HPDE6-E6E7 (cell line): Measurements from ENCODE around the gene STRA8.

Experiments used
- DNase-seq: peaks from one replicate; pipeline ENCODE4 v3.0.0; 2011; ENCODE audit warnings: missing footprints; ENCODE audit errors: extremely low spot score

The STRA8 gene

DNA sequence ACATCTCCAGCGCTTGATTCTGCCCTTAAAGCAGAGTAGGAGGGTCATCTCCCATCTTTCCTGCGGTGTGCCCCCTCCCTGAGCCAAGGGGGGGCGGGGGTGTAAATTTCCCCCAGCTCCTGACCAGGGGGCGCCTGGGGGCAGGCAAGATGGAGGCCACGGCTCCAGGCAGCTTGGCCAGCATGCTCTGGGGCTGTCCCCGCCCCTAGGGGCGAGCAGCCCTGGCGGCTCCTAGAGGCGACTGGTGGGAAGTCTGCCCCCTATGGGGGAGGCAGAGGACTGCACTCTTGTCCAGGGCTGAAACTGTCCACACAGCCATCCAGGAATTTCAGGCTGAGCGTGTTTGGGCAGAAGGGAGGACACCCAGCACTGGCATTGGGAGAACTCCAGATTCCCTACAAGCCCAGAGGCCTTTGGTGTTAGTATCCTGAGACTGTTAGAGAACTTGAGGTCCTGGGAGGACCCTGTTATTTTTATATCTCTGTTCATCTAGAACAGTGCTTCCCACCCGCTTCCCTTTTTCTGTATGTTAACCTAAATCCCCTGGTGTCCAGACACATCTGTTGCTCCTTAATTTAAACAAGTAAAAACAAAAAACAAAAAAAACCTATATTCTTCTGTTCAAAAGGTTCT, 4.6 kb downstream of the STRA8 start:
- DNase-seq, result no peak

DNA sequence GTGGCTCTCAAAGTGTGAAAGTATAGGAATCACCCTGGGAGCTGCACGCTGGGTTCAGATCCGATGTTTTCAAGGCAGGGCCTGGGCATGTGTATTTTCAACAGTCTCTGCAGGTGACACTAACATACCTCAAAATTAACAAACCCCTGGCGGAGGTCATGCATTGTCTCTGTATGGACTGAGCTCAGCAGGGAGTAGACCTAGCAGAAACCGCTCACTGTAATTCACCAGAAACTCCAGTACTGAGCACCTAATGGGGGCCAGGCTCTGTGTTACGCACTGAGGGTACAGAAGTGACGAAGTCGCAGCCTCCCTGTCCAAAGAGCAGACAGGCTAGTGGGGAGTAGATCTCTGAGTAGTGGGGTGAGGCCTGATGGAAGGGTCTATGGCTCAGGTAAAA, 5.6 kb downstream of the STRA8 start:
- no peak for DNase-seq

DNA sequence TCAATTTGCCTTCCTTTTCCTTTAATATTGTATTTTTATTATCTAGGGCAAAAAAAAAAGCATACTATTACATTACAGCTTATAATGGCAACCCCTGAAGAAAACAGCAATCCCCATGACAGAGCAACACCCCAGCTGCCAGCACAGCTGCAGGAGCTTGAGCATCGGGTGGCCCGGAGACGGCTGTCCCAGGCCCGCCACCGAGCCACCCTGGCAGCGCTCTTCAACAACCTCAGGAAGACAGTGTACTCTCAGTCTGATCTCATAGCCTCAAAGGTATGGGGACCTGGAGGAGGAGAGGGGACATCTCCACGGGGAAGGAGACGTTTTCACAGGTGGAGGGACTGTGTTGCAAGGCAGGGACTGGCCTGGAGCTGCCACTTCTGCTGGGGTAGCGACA, 6.8 kb downstream of the STRA8 start:
- no peak for DNase-seq

DNA sequence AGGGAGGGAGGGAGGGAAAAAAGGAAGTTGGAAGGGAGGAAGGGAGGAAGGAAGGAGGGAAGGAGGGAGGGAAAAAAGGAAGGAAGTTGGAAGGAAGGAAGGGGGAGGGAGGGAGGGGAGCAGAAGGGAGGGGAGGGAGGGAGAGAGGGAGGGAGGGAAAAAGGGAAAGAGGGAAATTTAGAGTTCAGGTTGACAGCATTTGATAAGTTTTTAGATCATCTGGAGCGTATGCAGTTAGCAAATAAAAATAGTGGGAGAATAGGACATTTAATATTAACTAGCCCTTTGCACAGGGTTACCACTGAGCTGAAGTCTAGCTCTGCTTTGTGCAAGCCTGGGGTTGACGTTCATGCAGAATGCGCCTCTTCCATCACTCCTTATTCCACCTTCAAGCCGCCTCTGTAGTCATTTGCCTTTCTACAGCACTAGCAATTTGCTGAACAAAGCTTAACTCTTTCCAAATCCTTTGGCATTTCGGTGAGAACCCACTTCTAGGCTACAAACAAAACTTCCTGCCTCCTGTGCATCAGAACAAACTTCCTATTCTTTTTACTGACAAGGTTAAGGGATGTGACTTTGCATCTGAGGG, 8.6 kb downstream of the STRA8 start:
- no peak for DNase-seq

DNA sequence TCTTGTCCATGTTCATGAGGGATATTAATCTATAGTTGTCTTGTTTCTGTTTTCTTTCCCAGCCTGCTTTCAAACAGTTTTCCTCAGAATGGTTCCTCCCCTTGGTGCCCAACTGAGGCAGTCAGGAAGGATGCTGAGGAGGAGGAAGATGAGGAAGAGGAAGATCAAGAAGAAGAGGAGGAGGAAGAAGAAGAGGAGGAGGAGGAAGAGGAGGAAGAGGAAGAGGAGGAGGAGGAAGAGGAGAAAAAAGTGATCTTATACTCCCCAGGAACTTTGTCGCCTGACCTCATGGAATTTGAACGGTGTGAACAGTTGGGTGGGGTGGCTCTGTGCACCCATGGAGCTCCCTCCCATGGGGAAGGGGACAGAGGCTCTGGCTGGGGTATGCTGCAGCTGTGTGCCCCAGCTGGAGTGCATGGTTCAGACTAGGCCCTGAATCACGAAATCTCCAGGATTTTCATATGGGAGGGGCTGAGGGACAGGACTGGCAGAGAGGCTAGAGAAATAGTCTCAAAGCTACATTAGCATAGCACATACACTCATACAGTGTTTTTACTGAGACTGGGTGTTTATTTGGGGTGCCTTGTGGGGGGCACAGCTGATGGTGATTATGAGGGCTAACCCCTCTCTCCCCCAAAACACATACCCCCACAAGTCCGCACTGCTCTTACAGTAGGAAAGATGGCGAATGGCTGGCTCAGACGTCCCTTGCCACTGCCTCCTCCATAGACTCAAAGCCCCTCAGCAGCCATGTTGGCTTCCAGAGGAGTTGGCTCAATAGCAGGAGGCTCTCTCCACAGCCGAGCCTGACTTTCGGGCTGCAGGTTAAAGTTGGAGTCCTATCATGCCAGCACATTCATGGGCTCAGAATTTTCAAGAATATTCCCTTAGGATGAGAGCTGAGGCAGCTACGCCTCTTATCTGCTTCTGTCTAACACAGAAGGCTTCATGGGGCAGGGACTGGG, 11.9 kb downstream of the STRA8 start:
- DNase-seq, result no peak

DNA sequence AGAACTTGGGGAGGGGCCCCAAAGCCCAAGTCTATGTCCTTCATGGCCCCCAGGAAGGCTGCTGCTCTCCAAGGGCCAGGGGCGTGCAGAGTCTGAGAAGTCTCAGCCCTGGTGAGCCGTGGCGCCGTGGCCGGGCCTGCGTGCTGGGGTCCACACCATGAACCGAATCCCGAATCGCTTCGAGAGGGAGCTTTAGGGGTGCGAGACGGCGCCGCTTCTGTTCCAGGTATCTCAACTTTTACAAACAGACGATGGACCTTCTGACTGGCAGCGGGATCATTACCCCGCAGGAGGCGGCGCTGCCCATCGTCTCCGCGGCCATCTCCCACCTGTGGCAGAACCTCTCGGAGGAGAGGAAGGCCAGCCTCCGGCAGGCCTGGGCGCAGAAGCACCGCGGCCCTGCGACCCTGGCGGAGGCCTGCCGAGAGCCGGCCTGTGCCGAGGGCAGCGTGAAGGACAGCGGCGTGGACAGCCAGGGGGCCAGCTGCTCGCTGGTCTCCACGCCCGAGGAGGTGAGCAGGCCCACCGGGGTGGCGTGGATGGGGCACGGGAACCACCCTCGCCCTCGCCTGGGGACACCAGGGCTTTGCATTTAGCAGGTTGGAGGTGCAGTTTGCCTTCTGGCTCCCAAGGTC, 12.7 kb downstream of the STRA8 start:
- DNase-seq, result no peak

DNA sequence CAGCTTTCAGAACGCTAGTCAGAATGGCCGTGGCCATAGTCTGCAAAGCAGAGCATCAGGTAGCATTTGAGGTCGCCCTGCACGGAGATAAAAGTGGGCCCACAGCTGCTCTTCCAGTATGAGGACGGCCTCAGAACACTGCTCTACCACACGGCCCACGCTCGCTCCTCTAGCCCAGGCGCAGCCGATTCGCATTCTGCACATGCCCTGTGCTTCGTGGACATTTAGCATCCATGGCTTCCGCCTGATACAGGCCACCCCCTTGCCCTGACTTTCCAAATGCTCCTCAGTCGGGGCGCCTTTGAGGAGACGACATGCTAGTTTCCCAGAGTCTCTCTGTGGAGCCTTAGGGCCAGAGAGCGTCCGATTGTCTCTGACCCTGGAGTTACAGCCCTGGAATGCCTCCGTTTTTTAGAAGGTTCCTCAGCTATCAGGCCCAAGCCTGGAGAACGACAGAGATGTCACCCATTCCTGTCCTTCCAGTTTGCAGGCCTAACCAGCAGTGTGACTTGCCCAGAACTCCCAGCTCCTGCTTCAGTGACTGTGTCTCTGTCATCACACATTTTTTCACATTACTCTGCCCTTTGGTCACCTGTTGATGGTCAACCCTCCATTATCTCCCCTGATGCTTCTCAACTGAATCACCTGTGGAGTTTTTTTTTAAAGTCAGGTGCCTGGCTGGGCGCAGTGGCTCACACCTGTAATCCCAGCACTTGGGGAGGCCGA, 14.3 kb downstream of the STRA8 start:
- no peak for DNase-seq

DNA sequence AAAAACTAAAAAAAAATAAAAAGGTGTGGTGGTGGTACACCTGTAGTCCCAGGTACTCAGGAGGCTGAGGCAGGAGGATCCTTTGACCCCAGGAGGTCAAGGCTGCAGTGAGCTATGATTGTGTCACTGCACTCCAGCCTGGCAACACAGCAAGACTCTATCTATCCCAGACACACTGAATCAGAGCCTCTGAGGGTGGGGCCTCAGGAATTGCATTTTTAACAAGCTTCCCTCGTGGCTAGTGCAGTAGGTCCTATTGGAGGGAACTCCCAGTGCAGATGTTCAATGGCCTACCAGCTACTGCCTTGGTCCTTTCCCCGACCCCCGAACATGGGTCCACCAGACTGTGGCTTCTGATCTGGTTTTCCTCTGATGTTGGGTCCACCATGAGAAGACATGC, 14.9 kb downstream of the STRA8 start:
- no peak for DNase-seq

DNA sequence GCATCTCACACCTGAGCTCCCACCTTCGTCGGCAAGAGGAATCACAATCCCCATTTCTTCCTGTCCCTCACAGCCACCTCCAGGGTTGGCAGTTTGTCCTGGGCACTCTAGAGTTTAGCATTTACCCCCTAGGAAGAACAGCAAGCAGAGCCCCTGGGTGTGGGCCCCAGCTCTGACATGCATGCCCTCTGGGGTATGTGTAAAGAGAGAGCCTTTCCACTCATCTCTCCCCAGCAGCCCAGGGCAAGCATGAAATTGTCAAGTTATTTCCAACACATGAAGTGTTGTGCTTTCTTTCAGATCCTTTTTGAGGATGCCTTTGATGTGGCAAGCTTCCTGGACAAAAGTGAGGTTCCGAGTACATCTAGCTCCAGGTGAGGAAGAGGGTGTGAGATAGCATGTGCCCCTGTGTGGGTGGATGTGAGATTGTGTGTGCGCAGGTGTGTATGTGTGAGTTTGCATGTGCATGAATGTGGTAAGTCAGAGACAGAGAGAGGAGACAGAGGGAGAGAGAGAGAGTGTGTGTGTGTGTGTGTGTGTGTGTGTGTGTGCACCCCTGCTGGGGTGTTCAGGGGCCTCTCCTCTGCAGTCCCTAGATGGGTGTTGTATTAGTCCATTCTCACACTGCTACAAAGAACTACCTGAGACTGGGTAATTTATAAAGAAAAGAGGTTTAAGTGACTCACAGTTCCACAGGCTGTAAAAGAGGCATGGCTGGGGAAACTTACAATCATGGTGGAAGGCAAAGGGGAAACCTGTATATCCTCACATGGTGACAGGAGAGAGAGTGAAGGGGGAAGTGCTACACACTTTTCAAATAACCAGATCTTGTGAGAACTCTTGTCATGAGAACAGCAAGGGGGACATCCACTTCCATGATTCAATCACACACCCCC, 18.1 kb downstream of the STRA8 start:
- DNase-seq, result no peak

DNA sequence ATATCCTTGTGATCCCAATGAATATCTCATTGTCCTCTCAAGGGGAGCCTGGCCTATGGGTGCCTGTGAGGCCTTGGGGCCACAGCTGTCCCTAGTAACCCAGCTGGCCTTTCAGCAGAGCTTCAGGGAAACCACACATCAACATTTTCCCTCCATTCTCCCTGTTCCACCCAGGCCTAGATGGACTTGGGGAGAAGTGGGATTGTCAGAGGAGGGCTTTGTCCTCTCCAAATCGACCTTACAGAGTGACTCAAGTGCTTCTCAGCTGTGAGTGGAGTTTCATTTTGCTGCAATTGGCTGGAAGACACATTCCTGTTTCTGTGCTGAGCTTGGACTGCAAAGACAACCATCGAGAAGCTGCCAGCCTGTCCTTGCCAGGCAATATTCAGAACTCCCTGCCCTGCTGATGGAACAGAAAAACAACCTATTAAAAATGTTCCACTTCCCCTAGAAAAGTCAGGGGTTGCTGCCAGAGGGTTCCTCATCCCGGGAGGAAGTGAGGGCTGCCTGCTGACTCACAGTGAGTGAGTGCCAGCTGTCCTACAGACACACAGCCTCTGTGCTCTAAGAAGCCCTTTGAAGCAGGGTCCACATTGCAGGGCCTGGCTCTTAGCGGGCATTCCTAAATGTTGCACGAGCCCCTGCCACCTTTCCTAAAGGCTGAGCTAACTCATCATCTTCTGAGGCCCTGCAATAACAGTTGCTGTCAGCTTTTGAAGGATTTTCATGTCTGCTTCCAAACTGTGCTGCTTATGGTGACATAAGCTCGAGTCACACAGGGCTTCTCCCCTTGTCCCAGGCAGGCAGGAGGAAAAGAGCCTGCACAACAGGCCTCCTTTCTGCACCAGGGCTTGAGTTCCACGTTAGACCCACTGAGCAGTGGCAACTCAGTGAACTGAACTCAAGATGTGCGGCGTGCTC, 20.5 kb downstream of the STRA8 start:
- DNase-seq, result peak; percentile 82

DNA sequence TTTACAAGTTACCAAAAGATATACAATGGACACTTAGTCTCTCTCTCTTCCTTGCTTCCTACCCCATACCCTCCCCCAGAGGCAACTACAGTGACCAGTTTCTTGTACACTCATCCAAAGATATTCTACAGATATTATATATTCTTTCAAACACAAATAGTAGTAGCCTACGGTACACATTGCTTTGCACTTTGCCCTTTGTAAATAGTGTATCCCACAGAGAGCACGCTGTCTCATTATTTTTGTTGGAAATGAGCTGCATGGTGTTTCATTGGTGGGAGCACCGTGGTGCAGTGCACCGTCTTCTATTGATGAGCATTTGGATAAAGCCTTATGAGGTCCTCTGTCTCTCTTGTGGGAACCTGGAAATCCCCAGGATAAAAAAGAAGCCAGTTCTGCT, 24.2 kb downstream of the STRA8 start:
- no peak for DNase-seq

DNA sequence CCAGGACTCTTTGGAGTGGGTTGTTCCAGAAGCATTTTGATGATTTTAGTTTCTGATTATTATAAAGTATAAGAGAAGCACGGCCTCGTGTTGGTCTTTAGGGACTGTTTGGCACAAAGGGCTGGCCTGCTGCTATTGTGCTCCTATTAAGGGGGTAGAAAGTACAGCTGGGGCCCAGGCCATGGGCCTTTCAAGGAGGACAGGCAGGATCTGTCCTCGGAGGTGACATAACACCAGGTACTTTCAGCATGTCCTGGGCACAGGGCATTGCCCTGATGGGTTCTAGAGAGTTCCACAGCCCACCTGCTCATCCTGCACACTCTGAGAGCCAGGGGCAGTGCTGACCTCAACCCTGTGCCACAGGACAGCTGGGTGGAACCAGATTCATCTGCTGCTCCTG, 24.9 kb downstream of the STRA8 start:
- DNase-seq, result no peak

DNA sequence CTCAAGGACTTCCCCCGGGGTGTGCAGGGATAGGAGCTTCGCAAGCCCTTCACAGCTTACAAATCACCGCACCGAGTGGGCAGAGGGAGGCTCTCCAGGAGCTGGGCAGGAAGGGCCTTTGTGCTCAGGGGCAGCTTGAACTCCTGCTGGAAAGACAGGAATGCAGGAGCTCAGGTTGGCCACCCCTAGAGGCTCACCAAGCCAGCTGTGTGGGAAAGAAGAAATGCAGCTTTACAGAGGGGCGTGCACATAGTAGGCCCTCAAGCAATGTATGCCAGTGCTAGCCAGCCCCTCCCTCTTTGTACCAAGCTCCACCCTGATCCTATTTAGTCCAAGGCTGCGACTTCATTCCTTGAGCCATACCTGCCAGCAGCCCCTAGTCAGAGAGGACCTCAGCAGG, 26.1 kb downstream of the STRA8 start:
- no peak for DNase-seq

DNA sequence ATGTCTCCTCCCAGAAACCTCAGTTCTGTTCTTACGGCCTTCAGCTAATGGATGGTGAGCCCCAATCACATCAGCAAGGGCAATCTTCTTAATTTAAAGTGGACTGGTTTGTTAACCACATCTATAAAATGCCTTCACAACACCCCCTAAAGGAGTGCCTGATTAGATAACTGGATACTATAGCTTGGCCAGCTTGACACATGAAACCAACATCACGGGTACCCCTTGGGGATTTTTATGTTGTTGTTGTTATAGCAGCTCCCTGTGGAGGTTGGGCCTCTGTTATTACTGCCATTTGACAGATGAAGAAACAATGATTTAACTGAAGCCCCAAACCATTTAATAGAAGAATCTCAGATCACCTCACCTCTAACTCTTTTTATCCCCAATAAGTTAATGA, 26.8 kb downstream of the STRA8 start:
- DNase-seq, result no peak

DNA sequence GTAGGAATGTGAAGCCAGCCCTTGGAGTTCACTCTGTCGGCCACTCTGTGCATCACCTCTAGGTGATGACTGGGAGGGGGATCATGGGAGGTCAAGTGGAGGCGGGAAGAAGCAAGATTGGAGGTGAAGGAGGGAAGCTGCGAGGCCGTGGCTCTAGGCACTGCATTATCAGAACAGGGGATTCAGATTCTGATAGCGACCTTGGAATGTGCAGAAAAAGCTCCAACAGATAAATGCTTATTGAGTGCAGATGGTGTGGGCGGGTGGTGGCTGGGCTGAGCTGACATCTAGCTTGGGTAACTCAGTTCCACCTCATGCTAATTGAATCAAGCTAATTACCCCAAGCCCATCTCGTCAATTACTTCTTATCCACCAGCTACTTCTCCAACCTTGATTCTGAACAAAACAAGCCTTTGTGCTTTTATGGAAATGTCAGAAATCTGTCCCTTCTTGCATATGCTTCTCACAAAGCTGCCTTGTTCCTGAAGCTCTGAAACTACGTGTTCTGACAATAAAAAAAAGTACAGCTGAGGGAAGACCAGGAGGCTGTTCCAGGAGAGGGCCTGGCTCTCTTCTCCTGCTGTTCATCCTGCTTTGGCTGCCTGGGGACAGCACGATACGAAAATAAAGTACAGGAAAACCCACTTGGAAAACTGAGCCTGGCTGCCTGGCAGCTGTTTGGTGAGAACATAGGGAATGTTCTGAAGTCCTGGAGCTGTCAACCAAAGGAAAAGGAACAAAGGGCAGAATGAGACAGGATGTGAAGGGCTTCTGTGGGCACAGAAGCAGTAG, 27.5 kb downstream of the STRA8 start:
- no peak for DNase-seq

DNA sequence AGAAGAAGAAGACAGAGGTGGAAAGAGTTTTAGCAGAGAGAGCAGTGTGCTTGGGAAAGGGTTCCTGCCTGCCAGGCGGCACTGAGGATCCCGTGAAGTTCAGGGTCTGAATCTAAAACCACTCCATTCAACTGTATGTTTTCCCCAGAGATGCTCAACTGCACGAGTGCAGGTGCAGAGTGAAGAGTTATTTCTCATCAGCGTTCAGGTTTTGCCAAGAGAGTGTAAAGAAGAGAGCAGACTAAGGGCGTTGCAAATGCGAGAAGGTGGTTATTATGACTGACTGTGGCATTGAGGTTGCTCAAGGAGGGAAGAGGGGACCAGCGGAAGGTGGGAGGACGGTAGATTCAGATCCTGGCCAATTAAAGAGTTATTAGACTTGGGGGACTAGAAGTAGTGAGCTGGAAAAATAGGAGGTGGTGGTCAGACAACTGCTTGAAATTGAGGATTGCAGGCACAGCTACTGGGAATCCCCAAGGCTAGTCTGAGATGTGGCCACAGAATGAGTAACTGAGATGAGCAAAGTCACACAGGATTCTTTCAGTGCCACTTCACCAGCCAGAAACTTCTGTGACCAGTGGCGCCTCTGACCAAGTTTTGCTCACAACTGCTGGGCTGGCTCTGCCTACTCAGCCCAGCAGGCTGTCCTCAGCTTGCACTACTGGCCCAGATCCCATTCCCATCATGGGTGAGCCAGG, 29.1 kb downstream of the STRA8 start:
- DNase-seq, result no peak

DNA sequence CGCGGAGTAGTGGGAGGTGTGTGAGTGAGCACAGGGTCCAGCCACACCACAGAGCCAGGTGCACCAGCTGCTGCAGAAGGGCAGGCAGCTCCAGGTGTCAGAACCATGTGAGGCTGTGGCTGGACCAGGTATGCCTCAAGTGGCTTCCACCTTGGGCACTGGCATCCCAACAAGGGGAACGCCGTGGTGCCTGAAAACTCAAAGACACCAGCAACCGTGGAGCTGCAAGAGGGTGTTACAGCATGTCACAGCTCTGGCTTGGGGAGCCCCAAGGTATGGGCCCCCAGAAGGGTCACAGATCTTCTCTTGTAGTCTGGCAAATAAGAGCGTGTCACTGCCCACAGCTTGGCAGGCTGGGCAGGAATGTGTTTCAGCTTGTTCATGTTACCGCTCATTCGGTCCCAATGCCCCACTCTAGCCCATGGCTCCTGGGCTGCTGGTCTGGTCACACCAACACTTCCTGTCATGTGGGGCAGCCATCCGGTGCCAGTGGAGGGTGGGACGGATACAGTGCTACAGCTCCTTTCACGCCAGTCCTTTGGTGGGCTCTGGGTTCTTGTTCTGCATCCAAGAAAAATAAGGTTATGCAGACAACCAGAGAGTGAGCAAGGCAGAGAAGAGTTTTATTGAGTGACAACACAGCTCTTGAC, 29.8 kb downstream of the STRA8 start:
- no peak for DNase-seq

DNA sequence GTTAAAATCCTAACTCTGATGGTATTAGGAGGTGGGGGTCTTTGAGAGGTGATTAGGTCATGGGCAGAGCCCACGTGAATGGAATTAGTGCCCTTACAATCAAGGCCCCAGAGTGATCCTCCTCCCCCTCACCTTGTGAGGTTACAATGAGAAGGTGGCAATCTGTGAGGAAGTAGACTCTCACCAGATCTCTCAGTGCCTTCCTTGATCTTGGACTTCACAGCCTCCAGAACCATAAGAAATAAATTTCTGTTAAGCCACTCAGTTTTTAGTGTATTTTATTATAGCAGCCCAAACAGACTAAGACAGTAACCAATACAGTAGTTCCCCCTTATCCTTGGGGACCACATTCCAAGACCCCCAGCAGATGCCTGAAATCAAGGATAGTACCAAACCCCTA, 32.0 kb downstream of the STRA8 start:
- DNase-seq, result no peak
